Measurements from ENCODE around the gene IL20RB. TPM values are rescaled to one million over a fixed set of nuclear protein-coding genes. Genes with fewer than 3 reads are reported as not detected.

Gene IL20RB
- total and polyA plus RNA-seq, 4 donors, result 0.14 to 1.3 (median 0.33) TPM

DNA sequence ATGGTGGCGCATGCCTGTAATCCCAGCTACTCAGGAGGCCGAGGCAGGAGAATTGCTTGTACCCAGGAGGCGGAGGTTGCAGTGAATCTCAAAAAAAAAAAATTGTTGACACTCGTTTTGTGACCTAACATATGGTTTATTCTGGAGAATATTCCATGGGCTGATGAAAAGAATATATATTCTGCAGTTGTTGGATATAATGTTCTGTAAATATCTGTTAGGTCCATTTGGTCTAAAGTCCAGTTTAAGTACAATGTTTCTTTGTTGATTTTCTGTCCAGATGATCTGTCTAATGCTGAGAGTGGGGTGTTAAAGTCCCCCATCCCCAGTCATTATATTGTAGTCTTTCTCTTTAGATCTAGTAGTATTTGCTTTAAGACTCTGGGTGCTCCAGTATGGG is 15.6 kb downstream of the IL20RB start:
- WGBS, result 95% methylated on average over 4 of the region's 4 CpGs
- Histone ChIP-seq H3K36me3 (ENCODE audit: control insufficient read depth in 4 of 4, insufficient read depth in 3 of 4, low read depth in 1 of 4, low read length in 3 of 4) (no peaks in the 10 kb centered on the region), H3K9ac (ENCODE audit: low read depth in 1 of 2, low read length in 2 of 2) (no peak overlapping the region), H3K4me3 (ENCODE audit: low read depth in 1 of 3, low read length in 3 of 3) (no peak overlapping the region), H3K27me3 (ENCODE audit: control insufficient read depth in 4 of 4, insufficient read depth in 4 of 4, low read length in 3 of 4) (no peaks in the 10 kb centered on the region), H3K9me3 (ENCODE audit: control insufficient read depth in 4 of 4, low read length in 3 of 4) (no peaks in the 10 kb centered on the region), H3K27ac (ENCODE audit: low read depth in 1 of 2, low read length in 2 of 2) (no peak overlapping the region), H3K4me1 (ENCODE audit: control insufficient read depth in 4 of 4, insufficient read depth in 4 of 4, low read length in 3 of 4) (no peaks in the 10 kb centered on the region)
- TF ChIP-seq YY1 (IDR thresholded peaks at IDR 0.05) (no peak), RXRA (IDR thresholded peaks at IDR 0.05) (no peak), ATF3 (IDR thresholded peaks at IDR 0.05) (no peak), TAF1 (conservative IDR thresholded peaks at IDR 0.05) (no peak), FOXA2 (IDR thresholded peaks at IDR 0.05) (no peak), HNF4G (IDR thresholded peaks at IDR 0.05) (no peak), NR2F2 (IDR thresholded peaks at IDR 0.05) (no peak), HNF4A (conservative IDR thresholded peaks at IDR 0.05) (no peak), FOXA1 (IDR thresholded peaks at IDR 0.05) (no peak), EGR1 (IDR thresholded peaks at IDR 0.05; ENCODE audit: low read depth in 2 of 2) (no peak), SP1 (IDR thresholded peaks at IDR 0.05) (no peak), JUND (IDR thresholded peaks at IDR 0.05) (no peak), GABPA (IDR thresholded peaks at IDR 0.05 in 1 of 2, conservative IDR thresholded peaks at IDR 0.05 in 1 of 2) (no peak), RAD21 (IDR thresholded peaks at IDR 0.05) (no peak)
- TF ChIP-seq, protein P1, sequence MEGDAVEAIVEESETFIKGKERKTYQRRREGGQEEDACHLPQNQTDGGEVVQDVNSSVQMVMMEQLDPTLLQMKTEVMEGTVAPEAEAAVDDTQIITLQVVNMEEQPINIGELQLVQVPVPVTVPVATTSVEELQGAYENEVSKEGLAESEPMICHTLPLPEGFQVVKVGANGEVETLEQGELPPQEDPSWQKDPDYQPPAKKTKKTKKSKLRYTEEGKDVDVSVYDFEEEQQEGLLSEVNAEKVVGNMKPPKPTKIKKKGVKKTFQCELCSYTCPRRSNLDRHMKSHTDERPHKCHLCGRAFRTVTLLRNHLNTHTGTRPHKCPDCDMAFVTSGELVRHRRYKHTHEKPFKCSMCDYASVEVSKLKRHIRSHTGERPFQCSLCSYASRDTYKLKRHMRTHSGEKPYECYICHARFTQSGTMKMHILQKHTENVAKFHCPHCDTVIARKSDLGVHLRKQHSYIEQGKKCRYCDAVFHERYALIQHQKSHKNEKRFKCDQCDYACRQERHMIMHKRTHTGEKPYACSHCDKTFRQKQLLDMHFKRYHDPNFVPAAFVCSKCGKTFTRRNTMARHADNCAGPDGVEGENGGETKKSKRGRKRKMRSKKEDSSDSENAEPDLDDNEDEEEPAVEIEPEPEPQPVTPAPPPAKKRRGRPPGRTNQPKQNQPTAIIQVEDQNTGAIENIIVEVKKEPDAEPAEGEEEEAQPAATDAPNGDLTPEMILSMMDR (IDR thresholded peaks at IDR 0.05; ENCODE audit: low read depth, low read length, missing input control), result no peak
- TF ChIP-seq, protein P2, sequence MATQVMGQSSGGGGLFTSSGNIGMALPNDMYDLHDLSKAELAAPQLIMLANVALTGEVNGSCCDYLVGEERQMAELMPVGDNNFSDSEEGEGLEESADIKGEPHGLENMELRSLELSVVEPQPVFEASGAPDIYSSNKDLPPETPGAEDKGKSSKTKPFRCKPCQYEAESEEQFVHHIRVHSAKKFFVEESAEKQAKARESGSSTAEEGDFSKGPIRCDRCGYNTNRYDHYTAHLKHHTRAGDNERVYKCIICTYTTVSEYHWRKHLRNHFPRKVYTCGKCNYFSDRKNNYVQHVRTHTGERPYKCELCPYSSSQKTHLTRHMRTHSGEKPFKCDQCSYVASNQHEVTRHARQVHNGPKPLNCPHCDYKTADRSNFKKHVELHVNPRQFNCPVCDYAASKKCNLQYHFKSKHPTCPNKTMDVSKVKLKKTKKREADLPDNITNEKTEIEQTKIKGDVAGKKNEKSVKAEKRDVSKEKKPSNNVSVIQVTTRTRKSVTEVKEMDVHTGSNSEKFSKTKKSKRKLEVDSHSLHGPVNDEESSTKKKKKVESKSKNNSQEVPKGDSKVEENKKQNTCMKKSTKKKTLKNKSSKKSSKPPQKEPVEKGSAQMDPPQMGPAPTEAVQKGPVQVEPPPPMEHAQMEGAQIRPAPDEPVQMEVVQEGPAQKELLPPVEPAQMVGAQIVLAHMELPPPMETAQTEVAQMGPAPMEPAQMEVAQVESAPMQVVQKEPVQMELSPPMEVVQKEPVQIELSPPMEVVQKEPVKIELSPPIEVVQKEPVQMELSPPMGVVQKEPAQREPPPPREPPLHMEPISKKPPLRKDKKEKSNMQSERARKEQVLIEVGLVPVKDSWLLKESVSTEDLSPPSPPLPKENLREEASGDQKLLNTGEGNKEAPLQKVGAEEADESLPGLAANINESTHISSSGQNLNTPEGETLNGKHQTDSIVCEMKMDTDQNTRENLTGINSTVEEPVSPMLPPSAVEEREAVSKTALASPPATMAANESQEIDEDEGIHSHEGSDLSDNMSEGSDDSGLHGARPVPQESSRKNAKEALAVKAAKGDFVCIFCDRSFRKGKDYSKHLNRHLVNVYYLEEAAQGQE (IDR thresholded peaks at IDR 0.05), result no peak
- TF ChIP-seq, protein P3, sequence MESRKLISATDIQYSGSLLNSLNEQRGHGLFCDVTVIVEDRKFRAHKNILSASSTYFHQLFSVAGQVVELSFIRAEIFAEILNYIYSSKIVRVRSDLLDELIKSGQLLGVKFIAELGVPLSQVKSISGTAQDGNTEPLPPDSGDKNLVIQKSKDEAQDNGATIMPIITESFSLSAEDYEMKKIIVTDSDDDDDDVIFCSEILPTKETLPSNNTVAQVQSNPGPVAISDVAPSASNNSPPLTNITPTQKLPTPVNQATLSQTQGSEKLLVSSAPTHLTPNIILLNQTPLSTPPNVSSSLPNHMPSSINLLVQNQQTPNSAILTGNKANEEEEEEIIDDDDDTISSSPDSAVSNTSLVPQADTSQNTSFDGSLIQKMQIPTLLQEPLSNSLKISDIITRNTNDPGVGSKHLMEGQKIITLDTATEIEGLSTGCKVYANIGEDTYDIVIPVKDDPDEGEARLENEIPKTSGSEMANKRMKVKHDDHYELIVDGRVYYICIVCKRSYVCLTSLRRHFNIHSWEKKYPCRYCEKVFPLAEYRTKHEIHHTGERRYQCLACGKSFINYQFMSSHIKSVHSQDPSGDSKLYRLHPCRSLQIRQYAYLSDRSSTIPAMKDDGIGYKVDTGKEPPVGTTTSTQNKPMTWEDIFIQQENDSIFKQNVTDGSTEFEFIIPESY (IDR thresholded peaks at IDR 0.05), result no peak
- TF ChIP-seq, protein P4, sequence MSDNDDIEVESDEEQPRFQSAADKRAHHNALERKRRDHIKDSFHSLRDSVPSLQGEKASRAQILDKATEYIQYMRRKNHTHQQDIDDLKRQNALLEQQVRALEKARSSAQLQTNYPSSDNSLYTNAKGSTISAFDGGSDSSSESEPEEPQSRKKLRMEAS (IDR thresholded peaks at IDR 0.05), result no peak
- DNase-seq (ENCODE audit: low spot score), result no peak
